Myocyte (in vitro differentiated cells): ENCODE measurements around the gene PPP1CB. TPM values are rescaled to one million over a fixed set of nuclear protein-coding genes. Genes with fewer than 3 reads are reported as not detected.
"Not testable (repeated sequence)": the region's sequence is repeated elsewhere in the genome, so short reads cannot be mapped to it uniquely, and the experiment has no call there.

Experiments
- DNase-seq: peaks from one replicate; pipeline ENCODE4 v3.0.0-alpha.2; 2012; ENCODE audit warnings: low read depth
- total RNA-seq: library from RNA; depleted of rRNA; stranded (reverse); fragments of >200 nt; gene quantifications from 2 replicates; pipeline ENCODE4 v1.2.3, GENCODE V29; 2014

The PPP1CB gene
- total RNA-seq, 1 donor from 2014 or later: 270 TPM

DNA sequence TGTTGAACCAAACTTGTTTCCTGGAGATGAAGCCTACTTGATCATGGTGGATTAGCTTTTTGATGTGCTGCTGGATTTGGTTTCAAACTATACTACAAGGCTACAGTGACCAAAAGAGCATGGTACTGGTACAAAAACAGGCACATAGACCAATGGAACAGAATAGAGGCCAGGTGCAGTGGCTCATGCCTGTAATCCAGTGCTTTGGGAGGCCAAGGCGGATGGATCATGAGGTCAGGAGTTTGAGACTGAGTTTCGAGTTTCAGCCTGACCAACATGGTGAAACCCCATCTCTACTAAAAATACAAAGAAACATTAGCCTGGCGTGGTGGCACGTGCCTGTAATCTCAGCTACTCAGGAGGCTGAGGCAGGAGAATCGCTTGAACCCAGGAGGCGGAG is 9.0 kb upstream of the PPP1CB start:
- not testable (repeated sequence) for DNase-seq

DNA sequence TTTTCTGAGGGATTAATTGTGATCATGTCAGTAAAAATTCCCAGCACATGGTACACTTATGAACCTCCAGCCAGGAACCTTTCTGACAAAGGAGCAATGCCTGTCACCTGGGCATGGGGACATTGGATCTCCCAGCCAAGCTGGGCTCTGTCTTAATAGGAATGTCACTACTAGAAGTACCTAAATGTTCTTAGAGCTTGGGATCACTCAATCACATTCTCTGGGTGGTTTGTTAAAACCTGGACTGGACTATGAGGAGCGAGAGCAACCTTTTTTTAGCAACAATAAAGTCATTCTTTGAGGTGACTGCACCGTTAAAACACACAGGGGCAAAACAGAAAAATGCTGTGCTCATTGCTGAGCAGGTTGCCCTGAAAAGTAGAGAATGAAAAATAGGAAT is 6.4 kb upstream of the PPP1CB start:
- no peak for DNase-seq

DNA sequence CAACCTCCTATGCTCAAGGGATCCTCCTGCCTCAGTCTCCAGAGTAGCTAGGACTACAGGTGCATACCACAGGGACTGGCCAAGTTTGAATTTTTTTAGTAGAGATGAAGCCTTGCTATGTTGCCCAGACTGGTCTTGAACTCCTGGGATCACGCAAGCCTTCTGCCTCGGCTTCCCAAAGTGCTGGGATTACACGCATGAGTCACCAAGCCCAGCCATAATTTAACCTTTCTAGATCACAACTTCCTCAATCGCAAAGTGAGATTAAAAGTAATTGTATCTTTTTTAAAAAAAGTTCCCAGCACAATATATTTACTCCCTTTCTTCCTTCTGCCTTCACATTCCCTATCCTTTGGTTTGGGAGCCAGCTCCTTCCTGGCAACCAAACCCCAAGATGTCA is 5.8 kb upstream of the PPP1CB start:
- no peak for DNase-seq

DNA sequence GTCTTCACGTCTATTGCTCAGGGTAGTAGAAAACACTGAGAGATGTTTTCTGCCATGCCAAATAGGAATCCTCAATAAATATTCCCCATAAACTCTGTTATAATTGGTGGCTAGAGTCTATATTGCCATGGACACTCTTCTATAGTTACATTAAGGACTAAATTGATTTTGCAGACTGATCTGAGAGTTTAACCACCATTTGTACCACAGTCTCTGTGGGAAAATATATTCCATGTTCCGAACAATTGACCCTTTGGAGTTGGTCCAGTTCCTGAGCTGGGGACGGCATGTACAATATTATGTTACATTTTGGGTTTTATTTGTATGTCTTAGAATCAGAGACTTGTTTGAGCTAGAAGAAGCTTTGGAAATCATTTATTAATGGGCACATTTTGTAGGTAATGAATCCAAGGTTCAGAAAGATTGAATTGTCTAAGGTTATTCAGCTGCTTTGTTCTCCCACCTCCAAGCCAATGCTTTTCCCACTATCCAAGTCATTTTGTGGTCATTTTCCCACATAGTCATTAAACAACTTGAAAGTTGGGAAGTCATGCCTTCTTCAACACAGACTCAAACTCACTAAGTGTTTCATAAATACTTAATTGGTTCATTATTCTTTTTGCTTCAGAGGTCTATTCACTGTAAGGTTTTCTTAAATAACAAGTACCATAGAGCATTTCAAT is 5.1 kb upstream of the PPP1CB start:
- peak; percentile 11 for DNase-seq

DNA sequence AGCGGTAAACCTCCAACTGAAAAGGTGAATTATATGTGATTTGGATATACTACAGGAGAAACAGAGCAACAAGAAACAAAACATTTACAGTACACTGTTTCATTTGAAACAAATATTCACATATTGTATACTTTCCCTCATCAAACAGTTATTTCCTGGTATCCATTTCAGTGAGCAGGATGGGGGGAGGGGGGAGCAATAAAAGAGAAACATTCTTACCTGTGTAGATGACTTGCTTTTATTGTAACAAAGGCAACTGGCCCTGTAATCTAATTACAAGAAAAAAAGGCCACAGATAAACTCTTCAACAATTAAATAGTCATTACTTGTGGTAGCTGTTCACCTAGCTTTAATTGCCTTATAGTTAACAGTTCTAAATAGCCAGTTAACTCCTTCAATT is 3.9 kb upstream of the PPP1CB start:
- DNase-seq: no peak

DNA sequence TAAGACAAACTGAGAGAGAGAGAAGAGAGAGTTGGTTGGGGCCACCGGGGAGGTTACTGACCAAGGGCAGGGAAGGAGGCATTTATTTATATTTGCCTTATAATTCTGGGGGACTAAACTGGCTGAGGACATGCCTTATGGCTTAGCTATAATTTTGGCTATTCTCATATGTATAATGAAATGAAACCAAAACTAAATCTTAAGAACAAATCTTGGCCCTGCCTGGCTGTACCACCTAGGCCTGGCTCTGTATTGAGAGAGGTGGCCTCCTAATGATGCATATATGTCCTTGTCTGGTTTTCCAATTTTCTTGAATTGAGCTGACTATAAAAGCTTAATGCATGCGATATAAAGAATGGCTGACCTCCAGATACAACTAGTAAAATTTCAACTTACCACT is 3.5 kb upstream of the PPP1CB start:
- DNase-seq: no peak

DNA sequence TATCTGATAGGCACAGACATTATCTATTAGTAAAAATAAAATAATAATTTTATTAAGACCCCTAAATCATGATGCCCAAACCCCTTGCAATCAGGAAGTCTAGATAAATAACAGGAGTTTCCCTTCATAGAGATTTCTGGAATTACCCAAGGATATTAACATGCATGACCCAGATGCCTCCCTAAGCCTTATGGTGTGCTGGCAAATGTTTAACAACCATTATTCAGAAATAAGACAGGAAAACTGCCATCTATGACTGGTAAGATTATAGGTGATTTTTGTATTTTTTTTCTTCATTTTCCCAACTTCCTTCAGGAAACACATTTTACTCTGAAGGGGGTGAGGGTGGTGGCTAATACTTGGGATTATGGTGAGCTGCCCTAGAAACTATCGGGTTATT is 2.7 kb upstream of the PPP1CB start:
- DNase-seq: no peak

DNA sequence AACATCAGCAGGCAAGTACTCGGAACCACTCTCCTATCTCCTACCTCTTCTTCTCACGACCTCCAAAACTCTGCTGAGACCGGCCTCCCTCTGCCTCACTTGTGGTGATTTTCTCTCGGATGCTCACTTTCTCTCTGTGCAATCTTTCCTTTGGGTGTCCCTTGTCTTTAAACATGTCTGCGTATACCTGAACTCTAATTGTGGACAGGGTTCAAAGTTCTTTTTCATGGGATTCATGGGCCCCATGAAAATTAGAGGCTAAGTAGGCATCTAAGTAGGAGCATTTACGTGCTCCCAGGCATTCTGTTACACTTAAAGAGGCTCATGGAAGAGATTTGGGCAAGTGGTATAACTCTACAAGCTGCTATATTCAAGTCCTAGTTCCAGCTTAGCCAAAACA is 2.1 kb upstream of the PPP1CB start:
- DNase-seq: no peak

DNA sequence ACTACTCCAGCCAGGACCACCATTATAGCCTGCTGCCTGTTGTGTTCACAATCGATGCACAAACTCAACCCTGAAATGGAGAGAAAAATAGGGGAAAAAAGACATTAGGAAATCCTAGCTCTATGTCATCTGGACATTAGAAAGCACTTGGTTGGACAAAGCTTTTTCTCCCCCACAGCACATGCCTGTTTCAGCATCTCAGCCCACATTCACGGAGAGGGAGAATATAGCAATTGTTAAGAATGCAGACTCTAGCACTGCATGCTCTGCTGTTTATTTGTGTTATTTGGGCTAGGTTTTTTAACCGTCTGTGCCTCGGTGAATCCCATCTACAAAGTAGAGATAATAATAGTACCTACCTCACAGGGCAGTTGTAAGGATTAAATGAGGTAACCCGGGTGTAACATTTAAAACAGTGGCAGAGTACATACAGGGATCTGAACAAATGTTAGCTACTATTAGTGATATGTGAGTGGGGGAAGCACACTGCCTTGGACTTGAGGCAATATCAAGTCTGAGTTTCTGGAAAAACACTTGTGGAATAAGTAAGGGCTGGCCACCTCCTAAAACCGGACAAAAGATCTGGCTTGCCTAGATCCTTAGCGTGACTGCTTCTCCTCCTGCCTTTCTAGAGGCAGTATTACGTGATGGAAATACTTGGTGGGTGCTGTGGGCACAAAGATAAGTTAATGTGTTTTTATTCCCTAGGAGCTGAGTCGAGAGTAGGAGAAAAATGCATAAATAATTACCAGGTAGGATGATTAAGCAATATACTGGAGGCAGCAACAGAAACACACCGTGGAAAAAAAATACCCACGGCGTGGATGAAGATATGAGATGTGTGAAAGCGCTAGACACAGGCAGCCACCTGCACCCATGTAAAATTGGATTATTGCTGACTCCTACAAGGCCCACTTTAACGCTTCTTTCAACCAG is 1.0 kb upstream of the PPP1CB start:
- DNase-seq: peak; percentile 65

DNA sequence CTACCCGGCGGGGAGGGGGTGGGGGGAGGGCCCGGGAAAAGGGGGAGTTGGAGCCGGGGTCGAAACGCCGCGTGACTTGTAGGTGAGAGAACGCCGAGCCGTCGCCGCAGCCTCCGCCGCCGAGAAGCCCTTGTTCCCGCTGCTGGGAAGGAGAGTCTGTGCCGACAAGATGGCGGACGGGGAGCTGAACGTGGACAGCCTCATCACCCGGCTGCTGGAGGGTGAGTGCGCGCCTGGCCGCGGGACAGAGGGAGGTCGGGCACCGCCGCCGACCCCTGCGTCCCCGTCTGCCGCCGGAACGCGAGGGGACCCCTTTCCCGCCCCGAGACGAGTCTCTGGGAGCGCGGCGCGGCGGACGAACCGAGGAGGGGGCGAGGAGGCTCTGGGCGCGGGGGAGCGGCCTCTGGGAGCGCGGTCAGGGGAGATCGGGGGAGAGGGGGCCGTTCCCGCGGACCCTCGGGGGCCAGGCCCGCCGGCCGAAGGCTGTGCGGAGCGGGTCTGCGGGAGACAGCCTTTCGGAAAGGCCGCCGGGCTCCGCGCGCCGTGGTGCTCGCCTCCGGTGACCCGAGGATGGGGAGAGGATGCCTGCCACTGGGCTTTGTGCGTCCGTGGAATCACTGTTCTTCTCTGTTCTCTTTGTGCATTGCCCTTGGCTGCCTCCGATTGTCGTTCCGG is 463 bp downstream of the PPP1CB start:
- peak; percentile 33 for DNase-seq

DNA sequence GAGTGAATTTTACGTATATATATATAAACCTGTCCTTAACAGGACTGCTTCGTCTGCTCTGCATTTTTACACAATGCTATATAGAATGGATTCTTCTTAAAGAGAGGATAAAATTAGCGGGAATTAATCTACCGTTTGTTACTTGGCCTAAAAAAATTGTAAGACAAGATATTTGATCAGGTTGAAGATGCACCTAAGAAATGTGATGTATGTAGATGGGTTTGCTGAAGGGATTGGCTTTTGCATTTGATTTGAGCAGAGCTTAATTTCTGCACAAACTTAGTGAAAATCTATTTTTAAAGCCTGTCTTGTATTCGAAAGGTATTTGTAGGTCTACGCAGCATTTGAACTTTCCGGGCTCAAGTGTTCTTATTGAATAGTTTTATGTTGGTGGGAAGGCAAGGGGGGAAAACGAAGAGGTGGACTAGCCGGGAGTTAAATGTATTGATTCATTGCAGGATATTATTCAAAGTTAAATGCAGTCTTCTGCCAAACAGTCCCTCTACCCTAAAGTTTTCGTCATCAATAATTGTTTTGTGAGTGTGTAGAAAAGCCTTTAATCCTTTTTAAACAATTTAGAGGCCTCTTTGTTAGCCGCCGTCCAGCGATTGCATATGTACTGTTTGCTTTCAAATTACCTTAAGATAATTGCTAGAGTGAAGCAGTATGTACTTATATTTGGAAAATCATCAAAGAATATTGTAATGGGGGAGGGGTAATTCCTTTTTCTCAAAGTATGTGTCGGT is 1.2 kb downstream of the PPP1CB start:
- peak; percentile 17 for DNase-seq

DNA sequence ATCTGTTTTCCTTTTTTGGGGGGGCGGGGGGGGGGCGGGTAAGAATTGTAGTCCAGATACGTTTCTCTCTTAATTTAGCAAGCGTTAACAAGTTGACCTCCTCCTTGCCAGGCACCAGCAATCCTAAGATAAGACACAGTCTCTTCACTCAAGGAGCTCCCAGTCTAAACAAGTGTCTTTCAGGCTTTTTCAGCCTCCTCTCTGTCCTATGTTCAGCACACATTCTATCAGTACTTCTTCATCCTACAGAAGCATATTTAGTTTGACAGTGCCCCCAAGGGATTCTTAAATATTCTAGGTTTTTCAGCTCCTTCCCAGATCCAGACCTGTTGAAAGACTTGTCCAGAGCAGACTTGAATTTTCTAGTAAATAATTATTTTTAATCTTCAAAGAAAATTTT is 2.7 kb downstream of the PPP1CB start:
- DNase-seq: peak; percentile 19

DNA sequence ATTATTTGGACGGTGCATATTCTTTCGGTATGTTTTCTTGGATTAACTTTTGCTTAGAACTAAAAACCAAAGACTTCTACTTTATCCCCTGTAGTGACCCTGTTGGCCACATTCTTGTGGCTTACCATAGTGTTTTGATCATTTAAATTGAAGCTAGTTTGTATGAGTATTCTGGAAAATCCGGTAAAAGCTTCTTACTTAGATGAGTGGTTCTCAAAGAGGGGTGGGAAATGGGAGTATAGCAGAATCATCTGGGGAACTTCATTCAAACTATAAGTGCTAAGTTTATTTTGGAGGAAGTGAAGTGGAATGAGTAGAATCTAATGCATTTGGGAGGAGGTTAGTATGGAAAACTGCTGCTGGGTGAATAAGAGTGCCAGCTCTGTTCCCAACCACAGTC is 3.8 kb downstream of the PPP1CB start:
- DNase-seq: no peak

DNA sequence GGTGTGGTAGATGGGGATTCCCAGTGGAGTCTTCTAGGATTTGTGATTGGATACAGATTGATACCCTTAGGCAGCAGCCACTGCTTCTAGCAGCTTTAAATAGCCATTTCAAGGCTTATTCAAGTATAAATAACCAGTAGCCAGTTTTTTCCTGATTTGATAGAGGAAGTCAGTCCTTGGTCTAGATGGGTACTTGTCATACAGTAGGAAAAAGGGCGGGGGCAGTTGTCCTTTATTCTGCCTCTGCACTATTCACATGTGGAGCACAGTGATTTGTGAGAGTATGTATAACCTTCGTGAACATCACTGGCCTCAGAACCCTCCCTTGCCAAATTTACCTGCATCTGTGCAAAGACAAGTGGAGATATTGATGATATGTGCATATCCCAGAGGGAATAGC is 6.8 kb downstream of the PPP1CB start:
- no peak for DNase-seq

DNA sequence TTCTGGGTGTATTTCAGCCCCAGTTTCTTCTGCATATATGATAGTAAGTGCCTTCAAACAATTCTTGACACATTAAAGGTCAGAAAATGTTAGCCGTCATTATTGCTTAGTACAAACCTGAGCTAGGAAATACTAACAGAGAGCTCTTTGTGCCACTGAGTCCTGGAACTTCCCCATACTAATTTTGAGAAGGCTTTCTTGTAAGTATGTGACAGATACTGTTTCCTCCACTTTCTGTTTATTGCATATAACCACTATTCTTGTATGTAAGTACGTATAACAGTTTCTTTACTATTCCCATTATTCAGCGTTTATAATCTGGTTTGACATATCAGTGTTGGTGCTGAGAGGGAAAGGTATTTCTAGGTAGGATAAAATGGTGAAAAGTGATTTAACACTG is 9.8 kb downstream of the PPP1CB start:
- DNase-seq: no peak

DNA sequence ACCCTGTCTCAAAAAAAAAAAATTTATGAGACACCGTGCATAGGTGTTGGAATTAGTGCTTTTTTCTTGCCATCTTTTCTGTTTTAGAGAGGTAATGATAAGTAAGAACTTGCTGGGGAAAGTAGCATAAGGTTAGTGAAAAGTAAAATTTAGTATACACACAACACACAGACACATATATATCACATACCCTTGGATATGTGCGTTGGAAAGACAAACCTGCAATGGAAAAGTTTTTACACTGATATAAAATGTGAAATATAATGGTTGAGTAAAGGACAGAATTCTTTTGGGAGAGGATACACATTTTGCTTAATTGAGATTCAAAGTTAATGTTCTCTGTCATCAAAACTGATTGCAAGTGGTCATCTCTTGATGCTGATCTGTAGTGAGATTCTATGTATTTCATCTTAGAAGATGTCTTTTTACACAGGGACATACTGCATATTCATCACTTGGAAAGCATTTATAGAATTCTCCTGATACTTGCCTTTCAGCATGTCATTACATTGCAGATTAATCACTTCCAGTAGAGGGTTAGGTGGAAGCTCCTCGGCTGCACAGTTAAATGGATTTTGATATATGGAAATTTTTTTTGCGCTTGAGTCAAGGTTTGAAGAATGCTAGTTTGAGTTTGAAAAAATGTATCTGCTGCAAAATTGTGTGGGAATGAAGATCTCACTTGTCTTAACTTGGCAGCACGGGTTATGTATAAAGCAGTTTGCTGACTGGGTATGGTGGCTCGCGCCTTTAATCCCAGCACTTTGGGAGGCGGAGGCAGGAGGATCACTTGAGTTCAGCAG is 13.5 kb downstream of the PPP1CB start:
- DNase-seq: no peak

DNA sequence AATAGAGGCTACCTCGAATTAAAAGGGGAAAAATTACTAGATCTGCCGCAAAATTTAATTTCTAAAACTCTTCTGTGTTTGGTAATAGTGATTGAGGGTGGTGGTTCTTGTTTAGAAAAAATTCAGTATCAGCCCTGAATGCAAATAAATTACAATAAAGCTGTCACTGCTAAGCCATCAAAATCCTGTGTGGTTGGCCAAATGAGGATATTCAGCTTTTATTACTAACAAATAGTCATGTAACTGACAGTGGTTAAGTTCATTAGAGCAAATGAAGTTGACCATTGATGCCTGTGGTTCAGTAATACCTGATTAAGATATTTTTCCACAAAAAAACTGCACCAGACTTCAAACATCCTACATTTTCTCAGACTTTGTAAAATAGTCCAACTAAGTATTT is 14.4 kb downstream of the PPP1CB start:
- DNase-seq: no peak

DNA sequence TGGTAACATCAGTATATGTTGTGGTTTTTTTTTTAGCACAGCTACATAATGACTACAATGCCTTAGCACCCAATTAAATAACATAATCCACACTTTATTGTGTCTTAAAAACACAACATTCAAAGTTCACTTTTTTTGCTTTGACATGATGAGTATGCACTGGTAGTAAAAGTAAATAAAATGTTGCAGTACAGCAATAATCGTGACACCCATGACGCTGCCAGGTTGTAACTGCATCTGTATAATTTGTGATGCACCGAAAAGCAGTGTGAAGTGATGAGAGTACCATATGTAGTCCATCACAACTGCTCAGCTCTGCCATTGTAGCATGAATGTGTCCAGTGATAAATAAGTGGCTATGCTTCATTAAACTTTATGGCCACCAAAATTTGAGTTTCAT is 15.7 kb downstream of the PPP1CB start:
- no peak for DNase-seq

DNA sequence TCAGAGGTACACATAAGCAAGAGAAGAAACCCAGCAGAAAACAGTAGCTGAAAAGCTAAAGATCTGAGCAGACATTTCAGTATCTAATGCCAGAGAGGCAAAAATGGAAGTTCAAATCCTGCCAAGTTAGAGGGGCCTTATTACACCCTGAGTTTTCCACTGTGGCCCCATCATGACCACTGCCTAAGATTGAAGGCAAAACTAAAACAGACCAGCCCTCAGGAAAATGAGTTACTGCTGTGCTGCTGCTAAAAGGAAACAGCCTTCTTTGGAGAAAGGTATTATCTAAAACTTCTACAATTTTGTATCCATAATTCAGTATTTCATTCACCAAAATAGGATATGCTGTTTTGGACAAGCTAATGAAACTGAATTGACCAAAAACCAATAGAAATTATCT is 16.8 kb downstream of the PPP1CB start:
- no peak for DNase-seq

DNA sequence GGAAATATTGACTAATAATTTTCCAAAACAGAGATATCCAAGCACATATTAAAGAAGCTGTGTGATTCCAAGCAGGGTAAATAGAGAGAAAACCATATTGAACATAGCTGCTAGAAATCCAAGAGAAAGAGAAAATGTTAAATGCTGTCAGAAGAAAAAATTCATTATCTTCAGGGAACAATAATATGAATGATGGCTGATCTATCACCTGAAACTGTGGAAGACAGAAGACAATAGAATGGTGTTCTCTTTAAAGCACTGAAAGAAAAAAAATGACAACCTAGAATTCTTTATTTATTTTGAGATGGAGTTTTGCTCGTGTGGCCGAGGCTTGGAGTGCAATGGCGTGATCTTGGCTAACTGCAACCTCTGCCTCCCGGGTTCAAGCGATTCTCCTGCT is 17.3 kb downstream of the PPP1CB start:
- no peak for DNase-seq

DNA sequence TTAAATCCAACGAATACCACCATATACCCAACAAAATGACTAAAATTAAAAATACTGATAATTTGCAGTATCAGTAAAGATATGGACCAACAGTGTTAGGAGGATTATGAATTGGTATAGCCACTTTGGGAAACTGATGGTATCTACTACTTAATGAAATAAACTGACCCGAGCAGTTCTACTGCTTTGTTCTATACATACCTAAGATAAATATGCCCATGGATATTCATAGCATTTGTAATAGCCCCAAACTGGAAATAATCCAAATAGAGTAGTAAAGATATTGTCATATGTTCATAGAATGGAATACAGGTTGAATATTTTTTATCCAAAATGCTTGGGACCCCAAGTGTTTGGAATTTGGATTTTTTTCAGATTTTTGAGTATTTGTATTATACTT is 20.7 kb downstream of the PPP1CB start:
- no peak for DNase-seq
